NCI-H82 treated with DMSO at 0.1 percent for 48 hours (cell line): ENCODE measurements around the gene CUL1.

Source experiments
- DNase-seq: peaks from one replicate; lab custom pipeline; 2025; ENCODE audit not compliant: unreplicated experiment; lab: John Stamatoyannopoulos, UW

Gene CUL1

GRCh38 chr7:148698397-148699023 is at the start of gene CUL1:
CUL1 (plus strand) TSS chr7:148698903; CDS start chr7:148730123, 31,220 bp downstream.
- DNase-seq = peak; percentile 15

- DNase-seq = no peak
Observed at GRCh38 chr7:148650232-148650858, 48.4 kb upstream of the CUL1 start.

- DNase-seq = no peak
Observed at GRCh38 chr7:148652773-148653172, 45.9 kb upstream of the CUL1 start.

GRCh38 chr7:148657929-148658328 is 40.8 kb upstream of the CUL1 start:
- DNase-seq = no peak

GRCh38 chr7:148661471-148661870 is 37.2 kb upstream of the CUL1 start:
- DNase-seq = no peak

- no peak for DNase-seq
Observed at GRCh38 chr7:148662646-148663045, 36.1 kb upstream of the CUL1 start.

GRCh38 chr7:148664324-148664723 is 34.4 kb upstream of the CUL1 start:
- no peak for DNase-seq

- no peak for DNase-seq
Observed at GRCh38 chr7:148665221-148665620, 33.5 kb upstream of the CUL1 start.

GRCh38 chr7:148669927-148670326 is 28.8 kb upstream of the CUL1 start:
- DNase-seq = no peak

- no peak for DNase-seq
Observed at GRCh38 chr7:148670374-148670773, 28.3 kb upstream of the CUL1 start.

GRCh38 chr7:148670807-148671206 is 27.9 kb upstream of the CUL1 start:
- no peak for DNase-seq

- DNase-seq = no peak
Observed at GRCh38 chr7:148672041-148672440, 26.7 kb upstream of the CUL1 start.

- DNase-seq = no peak
Observed at GRCh38 chr7:148674689-148675088, 24.0 kb upstream of the CUL1 start.

- no peak for DNase-seq
Observed at GRCh38 chr7:148676291-148676690, 22.4 kb upstream of the CUL1 start.

- DNase-seq = no peak
Observed at GRCh38 chr7:148681821-148682220, 16.9 kb upstream of the CUL1 start.

GRCh38 chr7:148684289-148684830 is 14.3 kb upstream of the CUL1 start:
- no peak for DNase-seq

GRCh38 chr7:148686312-148686937 is 12.3 kb upstream of the CUL1 start:
- no peak for DNase-seq

GRCh38 chr7:148687555-148687954 is 11.1 kb upstream of the CUL1 start:
- no peak for DNase-seq

GRCh38 chr7:148688526-148688925 is 10.2 kb upstream of the CUL1 start:
- DNase-seq = no peak

GRCh38 chr7:148693651-148694050 is 5.1 kb upstream of the CUL1 start:
- DNase-seq = no peak

GRCh38 chr7:148694631-148695030 is 4.1 kb upstream of the CUL1 start:
- DNase-seq = no peak

GRCh38 chr7:148695953-148696352 is 2.8 kb upstream of the CUL1 start:
- no peak for DNase-seq
